K562 (cell line): ENCODE results near the gene SHISA4. TPM values are rescaled to one million over a fixed set of nuclear protein-coding genes. Genes with fewer than 3 reads are reported as not detected.
A peak's percentile ranks its signal among the peaks of the same experiment; 100 is the strongest.

Experiments used
- ARID1B ChIP-seq: fragments of 450-650 bp; IDR thresholded peaks from 2 replicates; pipeline ENCODE4 v1.6.1; 2016; ENCODE audit warnings: antibody characterized with exemption, mild to moderate bottlenecking, inconsistent platforms
- CBX5 ChIP-seq: IDR thresholded peaks from 2 replicates; pipeline ENCODE4 v1.6.1; 2014; ENCODE audit warnings: low read depth, borderline replicate concordance
- CHCHD3 ChIP-seq: fragments of 250-450 bp; sonication (Bioruptor Pico); IDR thresholded peaks from 2 replicates; pipeline ENCODE4 v2.1.2; 2022; ENCODE audit warnings: mild to moderate bottlenecking
- ELF2 ChIP-seq: fragments of 250-450 bp; sonication (Bioruptor Pico); IDR thresholded peaks from 2 replicates; pipeline ENCODE4 v1.5.0; 2021; ENCODE audit warnings: mild to moderate bottlenecking
- PREB ChIP-seq: sonication (generic); formaldehyde crosslinking; IDR thresholded peaks from 2 replicates; pipeline ENCODE4 v1.8.1; 2023; ENCODE audit warnings: mild to moderate bottlenecking, missing genetic modification reagents
- TEAD4 ChIP-seq, 2 experiments: sonication (generic) in 1 of 2; formaldehyde crosslinking in 1 of 2; IDR thresholded peaks; 2 replicates each; pipeline versions ENCODE4 v1.6.1 to v1.8.0; 2012 to 2022; ENCODE audit warnings: borderline replicate concordance in 1 of 2, inconsistent platforms in 1 of 2, low read length in 1 of 2, mild to moderate bottlenecking in 1 of 2, missing genetic modification reagents in 1 of 2
- WHSC1 ChIP-seq: IDR thresholded peaks from one replicate; pipeline ENCODE4 v1.6.1; 2012; ENCODE audit warnings: low read length, control low read depth, inconsistent platforms
- XRCC4 ChIP-seq: IDR thresholded peaks from one replicate; pipeline ENCODE4 v1.6.1; 2011; ENCODE audit not compliant: insufficient read depth, insufficient read length; ENCODE audit errors: extremely low read depth
- ZNF316 ChIP-seq: fragments of 450-650 bp; IDR thresholded peaks from 2 replicates; pipeline ENCODE4 v1.6.1; 2016
- ZNF644 ChIP-seq: fragments of 200-800 bp; sonication (Bioruptor generic); IDR thresholded peaks from 2 replicates; pipeline ENCODE4 v1.6.1; 2016; ENCODE audit warnings: low read depth, missing genetic modification characterization, missing compliant biosample characterization
- polyA plus RNA-seq, 8 experiments: library from polyadenylated mRNA; depleted of rRNA in 4 of 8; stranded (reverse) in 5 of 8; unstranded in 3 of 8; fragments of >200 nt; fragmentation: Nextera tagmentation in 2 of 8; fragmentation: Illumina TruSeq in 1 of 8; extraction: Ambion mirVana in 2 of 8; extraction: Trizol in 1 of 8; gene quantifications; 2 replicates each; pipeline versions ENCODE4 v1.2.1 to v1.2.3, GENCODE V29; 2011 to 2014; ENCODE audit warnings: inconsistent platforms in 1 of 8, missing spikeins in 1 of 8
- total RNA-seq, 7 experiments: library from RNA; depleted of rRNA in 6 of 7; stranded (reverse); fragments of >200 nt in 6 of 7; fragmentation: Illumina TruSeq in 2 of 7; extraction: Trizol in 2 of 7; gene quantifications; 2 replicates each; pipeline versions ENCODE4 v1.2.1 to v1.2.3, GENCODE V29; 2011 to 2021; ENCODE audit warnings: low replicate concordance in 1 of 7
- TF ChIP-seq, protein P1 (sequence below): sonication (generic); formaldehyde crosslinking; IDR thresholded peaks from 2 replicates; pipeline ENCODE4 v1.8.0; 2023; ENCODE audit warnings: mild to moderate bottlenecking, missing genetic modification reagents
- TF ChIP-seq, protein P2 (sequence below): sonication (generic); formaldehyde crosslinking; IDR thresholded peaks from 2 replicates; pipeline ENCODE4 v1.8.0; 2023; ENCODE audit warnings: mild to moderate bottlenecking, missing genetic modification reagents

SHISA4 gene
- total and polyA plus RNA-seq, 9 of the 15 experiments (the other 6 are each of a cell fraction or from before 2014, with no cell fraction given), result 0.15 to 0.95 (median 0.68) TPM; not detected in 2

GRCh38 chr1:201883786-201884185 lies 4.9 kb upstream of the SHISA4 start (continued):
- TF ChIP-seq CBX5 (no peak), PREB (CRISPR knock-in tag) (no peak), CHCHD3 (CRISPR knock-in tag) (no peak), ZNF644 (tag) (no peak), XRCC4 (no peak), ZNF316 (peak; percentile 76), ARID1B (peak; percentile 44), TEAD4 (IDR thresholded peaks at IDR 0.05; ENCODE audit: low read length) (0 out of 2 replicates have a peak, but pooled peaks have one; percentile 34), TEAD4 (CRISPR knock-in tag; IDR thresholded peaks at IDR 0.05; ENCODE audit: borderline replicate concordance) (no peak), WHSC1 (no peak), ELF2 (CRISPR knock-in tag) (0 out of 2 replicates have a peak, but pooled peaks have one; percentile 31)
- TF ChIP-seq, protein P1, sequence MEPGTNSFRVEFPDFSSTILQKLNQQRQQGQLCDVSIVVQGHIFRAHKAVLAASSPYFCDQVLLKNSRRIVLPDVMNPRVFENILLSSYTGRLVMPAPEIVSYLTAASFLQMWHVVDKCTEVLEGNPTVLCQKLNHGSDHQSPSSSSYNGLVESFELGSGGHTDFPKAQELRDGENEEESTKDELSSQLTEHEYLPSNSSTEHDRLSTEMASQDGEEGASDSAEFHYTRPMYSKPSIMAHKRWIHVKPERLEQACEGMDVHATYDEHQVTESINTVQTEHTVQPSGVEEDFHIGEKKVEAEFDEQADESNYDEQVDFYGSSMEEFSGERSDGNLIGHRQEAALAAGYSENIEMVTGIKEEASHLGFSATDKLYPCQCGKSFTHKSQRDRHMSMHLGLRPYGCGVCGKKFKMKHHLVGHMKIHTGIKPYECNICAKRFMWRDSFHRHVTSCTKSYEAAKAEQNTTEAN (CRISPR knock-in tag), result 0 out of 2 replicates have a peak, but pooled peaks have one; percentile 70
- TF ChIP-seq, protein P2, sequence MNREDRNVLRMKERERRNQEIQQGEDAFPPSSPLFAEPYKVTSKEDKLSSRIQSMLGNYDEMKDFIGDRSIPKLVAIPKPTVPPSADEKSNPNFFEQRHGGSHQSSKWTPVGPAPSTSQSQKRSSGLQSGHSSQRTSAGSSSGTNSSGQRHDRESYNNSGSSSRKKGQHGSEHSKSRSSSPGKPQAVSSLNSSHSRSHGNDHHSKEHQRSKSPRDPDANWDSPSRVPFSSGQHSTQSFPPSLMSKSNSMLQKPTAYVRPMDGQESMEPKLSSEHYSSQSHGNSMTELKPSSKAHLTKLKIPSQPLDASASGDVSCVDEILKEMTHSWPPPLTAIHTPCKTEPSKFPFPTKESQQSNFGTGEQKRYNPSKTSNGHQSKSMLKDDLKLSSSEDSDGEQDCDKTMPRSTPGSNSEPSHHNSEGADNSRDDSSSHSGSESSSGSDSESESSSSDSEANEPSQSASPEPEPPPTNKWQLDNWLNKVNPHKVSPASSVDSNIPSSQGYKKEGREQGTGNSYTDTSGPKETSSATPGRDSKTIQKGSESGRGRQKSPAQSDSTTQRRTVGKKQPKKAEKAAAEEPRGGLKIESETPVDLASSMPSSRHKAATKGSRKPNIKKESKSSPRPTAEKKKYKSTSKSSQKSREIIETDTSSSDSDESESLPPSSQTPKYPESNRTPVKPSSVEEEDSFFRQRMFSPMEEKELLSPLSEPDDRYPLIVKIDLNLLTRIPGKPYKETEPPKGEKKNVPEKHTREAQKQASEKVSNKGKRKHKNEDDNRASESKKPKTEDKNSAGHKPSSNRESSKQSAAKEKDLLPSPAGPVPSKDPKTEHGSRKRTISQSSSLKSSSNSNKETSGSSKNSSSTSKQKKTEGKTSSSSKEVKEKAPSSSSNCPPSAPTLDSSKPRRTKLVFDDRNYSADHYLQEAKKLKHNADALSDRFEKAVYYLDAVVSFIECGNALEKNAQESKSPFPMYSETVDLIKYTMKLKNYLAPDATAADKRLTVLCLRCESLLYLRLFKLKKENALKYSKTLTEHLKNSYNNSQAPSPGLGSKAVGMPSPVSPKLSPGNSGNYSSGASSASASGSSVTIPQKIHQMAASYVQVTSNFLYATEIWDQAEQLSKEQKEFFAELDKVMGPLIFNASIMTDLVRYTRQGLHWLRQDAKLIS (CRISPR knock-in tag), result 0 out of 2 replicates have a peak, but pooled peaks have one; percentile 29
